ENCODE results near the gene ZNRF3. TPM values are rescaled to one million over a fixed set of nuclear protein-coding genes. Genes with fewer than 3 reads are reported as not detected.

The ZNRF3 gene
- total and polyA plus RNA-seq, 2 experiments from 2014 or later: 11.1 to 32.2 TPM

GRCh38 chr22:28938286-28938833 is 55.0 kb downstream of the ZNRF3 start:
- Histone ChIP-seq H3K36me3 (ENCODE audit: insufficient read depth) (no peaks in the 10 kb centered on the region; the same call in 1 of the 2 replicates), H3K27me3 (ENCODE audit: insufficient read depth) (no peaks in the 10 kb centered on the region), H3K4me3 (no peak overlapping the region), H3K4me2 (no peak overlapping the region), H4K20me1 (replicated peaks; ENCODE audit: insufficient read depth) (peaks cover 40% of the 10 kb centered on the region), H3K9me2 (ENCODE audit: insufficient read depth) (no peaks in the 10 kb centered on the region), H3K4me1 (ENCODE audit: insufficient read depth) (peaks cover 55% of the 10 kb centered on the region), H2AFZ (no peak overlapping the region), H3F3A (replicated peaks; ENCODE audit: low read depth) (no peaks in the 10 kb centered on the region), H3K27ac (ENCODE audit: low read depth) (no peak overlapping the region), H3K79me2 (replicated peaks; ENCODE audit: insufficient read depth) (peaks cover 92% of the 10 kb centered on the region)
- Mint-ChIP-seq H3K4me1 (peaks cover 67% of the 10 kb centered on the region), H3K4me3 (no peak overlapping the region), H3K27ac (no peak overlapping the region), H3K36me3 (ENCODE audit: low read depth) (no peaks in the 10 kb centered on the region), H3K9me3 (no peaks in the 10 kb centered on the region; the same call in 2 of the 3 replicates), H3K27me3 (ENCODE audit: insufficient read depth, low read depth, poor library complexity) (peaks cover 5% of the 10 kb centered on the region)
- DNase-seq (ENCODE audit: low spot score): no peak
- ATAC-seq: no peak
- TF ChIP-seq EZH2 (IDR thresholded peaks at IDR 0.05; ENCODE audit: low read depth, unreplicated experiment) (no peak), STAT1 (IDR thresholded peaks at IDR 0.05; ENCODE audit: unreplicated experiment) (no peak), JUNB (IDR thresholded peaks at IDR 0.05; ENCODE audit: unreplicated experiment) (no peak), POLR2AphosphoS5 (IDR thresholded peaks at IDR 0.05; ENCODE audit: low read depth) (no peak), NANOG (IDR thresholded peaks at IDR 0.05; ENCODE audit: borderline replicate concordance) (no peak), CREB1 (CRISPR knock-in tag; IDR thresholded peaks at IDR 0.05; ENCODE audit: low read depth) (no peak)

- Mint-ChIP-seq H3K27ac (no peak overlapping the region; the same call in 1 of the 2 replicates), H3K4me3 (no peak overlapping the region; the same call in 2 of the 3 replicates), H3K9me3 (no peaks in the 10 kb centered on the region; the same call in 2 of the 3 replicates), H3K4me1 (peaks cover 66% of the 10 kb centered on the region), H3K27me3 (ENCODE audit: insufficient read depth, low read depth, poor library complexity) (peaks cover 5% of the 10 kb centered on the region), H3K36me3 (ENCODE audit: low read depth) (no peaks in the 10 kb centered on the region)
- H3K9me2 ChIP-seq (ENCODE audit: insufficient read depth): no peaks in the 10 kb centered on the region
- H3K27me3 ChIP-seq (ENCODE audit: insufficient read depth): no peaks in the 10 kb centered on the region
- no peak overlapping the region for H2AFZ ChIP-seq
- no peaks in the 10 kb centered on the region; the same call in 1 of the 2 replicates for H3K36me3 ChIP-seq (ENCODE audit: insufficient read depth)
- H3K4me2 ChIP-seq: 0 out of 2 replicates have a peak overlapping the region, but pooled peaks have one; percentile 8
- H4K20me1 ChIP-seq (replicated peaks; ENCODE audit: insufficient read depth): peaks cover 37% of the 10 kb centered on the region
- ATAC-seq (peak; percentile 54), DNase-seq (ENCODE audit: low spot score) (peak; percentile 55)
- no peaks in the 10 kb centered on the region for H3F3A ChIP-seq (replicated peaks; ENCODE audit: low read depth)
- no peak overlapping the region for H3K4me3 ChIP-seq
- H3K4me1 ChIP-seq (ENCODE audit: insufficient read depth): peaks cover 63% of the 10 kb centered on the region
- TF ChIP-seq CTCF (conservative IDR thresholded peaks at IDR 0.05; ENCODE audit: low read depth in 2 of 2): no peak
- peak overlapping the region; percentile 65 for H3K27ac ChIP-seq (ENCODE audit: low read depth)
- H3K79me2 ChIP-seq (replicated peaks; ENCODE audit: insufficient read depth): peaks cover 94% of the 10 kb centered on the region
Observed at GRCh38 chr22:28939394-28939793, 56.0 kb downstream of the ZNRF3 start.

- Histone ChIP-seq H3K36me3 (ENCODE audit: insufficient read depth) (no peaks in the 10 kb centered on the region; the same call in 1 of the 2 replicates), H2AFZ (no peak overlapping the region), H3K4me1 (ENCODE audit: insufficient read depth) (peaks cover 60% of the 10 kb centered on the region), H4K20me1 (replicated peaks; ENCODE audit: insufficient read depth) (peaks cover 35% of the 10 kb centered on the region), H3K4me3 (no peak overlapping the region), H3K79me2 (replicated peaks; ENCODE audit: insufficient read depth) (peaks cover 94% of the 10 kb centered on the region), H3K27ac (ENCODE audit: low read depth) (peak overlapping the region; percentile 65), H3F3A (replicated peaks; ENCODE audit: low read depth) (no peaks in the 10 kb centered on the region), H3K9me2 (ENCODE audit: insufficient read depth) (no peaks in the 10 kb centered on the region), H3K27me3 (ENCODE audit: insufficient read depth) (no peaks in the 10 kb centered on the region), H3K4me2 (0 out of 2 replicates have a peak overlapping the region, but pooled peaks have one; percentile 8)
- Mint-ChIP-seq H3K27me3 (ENCODE audit: insufficient read depth, low read depth, poor library complexity) (peaks cover 5% of the 10 kb centered on the region), H3K36me3 (ENCODE audit: low read depth) (peaks cover under 1% of the 10 kb centered on the region; the same call in 2 of the 3 replicates), H3K27ac (peak overlapping the region; percentile 84), H3K4me1 (peaks cover 66% of the 10 kb centered on the region), H3K9me3 (no peaks in the 10 kb centered on the region; the same call in 2 of the 3 replicates), H3K4me3 (no peak overlapping the region)
- DNase-seq (ENCODE audit: low spot score) (no peak), ATAC-seq (peak; percentile 59)
- no peak for TF ChIP-seq CREB1 (CRISPR knock-in tag; IDR thresholded peaks at IDR 0.05; ENCODE audit: low read depth)
- no peak for TF ChIP-seq POLR2AphosphoS5 (IDR thresholded peaks at IDR 0.05; ENCODE audit: low read depth)
- no peak for TF ChIP-seq EZH2 (IDR thresholded peaks at IDR 0.05; ENCODE audit: low read depth, unreplicated experiment)
- no peak for TF ChIP-seq JUNB (IDR thresholded peaks at IDR 0.05; ENCODE audit: unreplicated experiment)
- no peak for TF ChIP-seq ZNF114 (CRISPR knock-in tag; IDR thresholded peaks at IDR 0.05)
- TF ChIP-seq EZH2phosphoT487 (IDR thresholded peaks at IDR 0.05; ENCODE audit: unreplicated experiment): no peak
- no peak for TF ChIP-seq NANOG (IDR thresholded peaks at IDR 0.05; ENCODE audit: borderline replicate concordance)
Observed at GRCh38 chr22:28939932-28940331, 56.6 kb downstream of the ZNRF3 start.
